Brain microvascular endothelial cell (primary cell): ENCODE data around the gene PRM2.

ENCODE experiments used
- DNase-seq: peaks from one replicate; pipeline ENCODE4 v3.0.0-alpha.2; 2020
- H3K27ac ChIP-seq: fragments of 250-450 bp; sonication (Bioruptor Pico); 2 replicates; pipeline ENCODE4 v1.5.1; 2020; ENCODE audit warnings: mild to moderate bottlenecking, moderate library complexity
- H3K27me3 ChIP-seq: fragments of 250-450 bp; sonication (Bioruptor Pico); replicated peaks from 2 replicates; pipeline ENCODE4 v1.5.1; 2020; ENCODE audit warnings: mild to moderate bottlenecking
- H3K36me3 ChIP-seq: fragments of 250-450 bp; sonication (Bioruptor Pico); replicated peaks from 2 replicates; pipeline ENCODE4 v1.5.1; 2020; ENCODE audit warnings: mild to moderate bottlenecking
- H3K4me3 ChIP-seq: 2 replicates; pipeline ENCODE4 v1.5.1; 2011; ENCODE audit warnings: low read depth, mild to moderate bottlenecking, control low read depth, low read length, moderate library complexity
- CTCF ChIP-seq: IDR thresholded peaks from 2 replicates; pipeline ENCODE4 v1.5.1; 2011; ENCODE audit warnings: low read depth, mild to moderate bottlenecking, moderate library complexity, low read length, control low read depth, inconsistent platforms; ENCODE audit errors: missing control alignments
- in situ Hi-C: cut with HindIII; loops from 2 replicates; pipeline ENCODE4 v1.10.0; 2017; ENCODE audit warnings: low sequenced_read_pairs, low pct_ligation_motif_present

The PRM2 gene

GRCh38 chr16:11256661-11257130 lies 19.6 kb downstream of the PRM2 start:
- Histone ChIP-seq H3K4me3 (peak overlapping the region; percentile 80), H3K27ac (peak overlapping the region; percentile 92), H3K27me3 (no peaks in the 10 kb centered on the region), H3K36me3 (peaks cover 7% of the 10 kb centered on the region)
- DNase-seq, result no peak
- in situ Hi-C loops, result no loop called here
- no peak for TF ChIP-seq CTCF

- in situ Hi-C loops, result no loop called here
- H3K27me3 ChIP-seq, result no peaks in the 10 kb centered on the region
- peaks cover 7% of the 10 kb centered on the region for H3K36me3 ChIP-seq
- peak; percentile 58 for TF ChIP-seq CTCF
- peak; percentile 74 for DNase-seq
- peak within 1 kb of the TSS; percentile 92 for H3K27ac ChIP-seq
- peak within 1 kb of the TSS; percentile 80 for H3K4me3 ChIP-seq
Measured at GRCh38 chr16:11255737-11256660, 20.3 kb downstream of the PRM2 start, which contains the start of gene SOCS1. Gene SOCS1, minus strand, starts transcription at chr16:11256204. Its CDS starts 726 bp downstream, at chr16:11255478.

GRCh38 chr16:11254913-11255736 lies 21.2 kb downstream of the PRM2 start:
- in situ Hi-C loops, result no loop called here
- TF ChIP-seq CTCF, result no peak
- DNase-seq, result no peak
- H3K27me3 ChIP-seq, result no peaks in the 10 kb centered on the region
- peak overlapping the region; percentile 65 for H3K4me3 ChIP-seq
- H3K27ac ChIP-seq, result peak overlapping the region; percentile 92
- H3K36me3 ChIP-seq, result peaks cover 7% of the 10 kb centered on the region

- in situ Hi-C loops, result no loop called here
Measured at GRCh38 chr16:11253995-11254912, 22.0 kb downstream of the PRM2 start.

More at GRCh38 chr16:11253995-11254912, 22.0 kb downstream of the PRM2 start:
- DNase-seq, result no peak
- Histone ChIP-seq H3K36me3 (peaks cover 7% of the 10 kb centered on the region), H3K27me3 (no peaks in the 10 kb centered on the region), H3K27ac (no peak overlapping the region), H3K4me3 (peak overlapping the region; percentile 65)
- no peak for TF ChIP-seq CTCF
